ELR (cell line): ENCODE results near the gene SLC6A17.

Source experiments
- DNase-seq: peaks from one replicate; pipeline ENCODE4 v3.0.0-alpha.2; 2015; ENCODE audit warnings: low read depth

The SLC6A17 gene

GRCh38 chr1:110242062-110242461, 91.8 kb downstream of the SLC6A17 start:
- DNase-seq, result no peak

- no peak for DNase-seq
Measured at GRCh38 chr1:110242731-110243130, 92.4 kb downstream of the SLC6A17 start.

DNA sequence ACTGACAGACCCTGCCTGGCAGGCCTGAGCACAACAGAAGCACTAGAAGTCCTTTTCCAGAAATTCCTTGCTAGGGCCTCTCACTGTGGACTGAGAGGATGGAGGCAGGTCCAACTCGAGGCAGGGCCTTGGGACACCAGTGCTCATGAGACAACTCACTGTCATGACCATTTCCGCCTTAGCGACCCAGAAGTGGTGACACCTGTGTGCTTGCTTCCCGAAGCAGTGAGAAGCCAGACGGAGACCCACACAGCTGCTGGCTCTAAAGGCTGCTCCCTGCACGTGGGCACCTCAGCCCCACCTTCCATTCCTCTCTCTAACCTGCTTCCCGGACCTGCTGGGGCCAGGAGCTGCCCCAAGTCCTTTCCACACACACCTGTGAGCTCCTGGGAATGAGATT, 92.9 kb downstream of the SLC6A17 start:
- DNase-seq, result no peak

GRCh38 chr1:110243574-110243973, 93.3 kb downstream of the SLC6A17 start:
- no peak for DNase-seq

GRCh38 chr1:110245876-110246620, 95.8 kb downstream of the SLC6A17 start:
- peak; percentile 5 for DNase-seq

GRCh38 chr1:110248746-110249145, 98.5 kb downstream of the SLC6A17 start:
- DNase-seq, result no peak

DNA sequence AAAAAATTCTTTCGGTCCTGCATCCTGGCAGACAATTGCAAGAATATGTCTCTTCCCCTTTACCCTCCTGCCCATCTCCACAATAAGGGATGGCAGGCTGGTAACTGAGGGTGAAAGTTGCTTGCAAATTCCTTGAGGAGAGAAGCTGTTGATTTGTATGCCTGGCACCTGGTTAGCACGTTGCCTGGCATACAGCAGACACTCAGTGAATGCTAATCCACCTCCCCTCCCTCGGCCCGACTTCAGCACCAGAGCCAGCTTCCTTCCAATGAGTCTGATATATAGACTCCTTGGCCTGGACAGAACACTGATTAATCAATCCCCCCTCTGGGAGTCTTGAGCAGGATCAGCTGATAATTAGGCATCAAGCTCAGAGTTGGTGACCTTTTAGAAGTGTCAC, 99.0 kb downstream of the SLC6A17 start:
- DNase-seq, result no peak

DNA sequence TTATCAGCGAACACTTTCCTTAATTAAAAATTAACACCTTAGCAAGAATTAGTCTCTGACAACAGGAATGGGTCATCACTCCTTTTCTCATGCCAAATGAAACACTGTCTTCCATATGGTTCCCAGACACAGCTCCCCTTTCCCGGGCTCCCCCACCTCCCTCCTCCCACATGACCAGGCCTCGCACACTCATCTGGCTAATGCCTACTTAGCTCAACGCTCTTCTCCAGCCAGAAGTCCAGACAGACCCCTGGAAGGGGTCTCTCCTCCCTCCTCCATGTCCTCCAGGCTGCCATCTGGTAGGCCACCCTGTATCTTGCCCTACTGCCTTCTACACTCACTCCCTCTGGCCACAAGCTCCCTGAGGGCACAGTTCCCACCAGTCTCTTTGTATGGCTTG, 99.7 kb downstream of the SLC6A17 start:
- no peak for DNase-seq

- no peak for DNase-seq
Measured at GRCh38 chr1:110250749-110251148, 100.5 kb downstream of the SLC6A17 start.
